NOMO-1 treated with DMSO at 0.1 percent for 48 hours (cell line): ENCODE measurements around the gene FOXO3B.
"Not testable (repeated sequence)": the region's sequence is repeated elsewhere in the genome, so short reads cannot be mapped to it uniquely, and the experiment has no call there.

ENCODE experiments used
- DNase-seq: peaks from one replicate; lab custom pipeline; 2025; ENCODE audit not compliant: unreplicated experiment; lab: John Stamatoyannopoulos, UW

FOXO3B gene

GRCh38 chr17:18681767-18682571 lies at the start of gene FOXO3B:
Gene FOXO3B (minus strand): TSS chr17:18682314. CDS start chr17:18681651, 663 bp downstream.
- DNase-seq, result peak; percentile 72

- not testable (repeated sequence) for DNase-seq
Observed at GRCh38 chr17:18723509-18723908, 41.4 kb upstream of the FOXO3B start.

GRCh38 chr17:18722612-18723011 lies 40.5 kb upstream of the FOXO3B start:
- not testable (repeated sequence) for DNase-seq

GRCh38 chr17:18721775-18722547 lies 39.8 kb upstream of the FOXO3B start:
- not testable (repeated sequence) for DNase-seq

GRCh38 chr17:18719428-18720110 lies 37.5 kb upstream of the FOXO3B start:
- DNase-seq, result not testable (repeated sequence)

- not testable (repeated sequence) for DNase-seq
Observed at GRCh38 chr17:18718643-18719427, 36.7 kb upstream of the FOXO3B start.

GRCh38 chr17:18712354-18712999 lies 30.4 kb upstream of the FOXO3B start:
- DNase-seq, result peak; percentile 9

- DNase-seq, result not testable (repeated sequence)
Observed at GRCh38 chr17:18708215-18708614, 26.1 kb upstream of the FOXO3B start.

- not testable (repeated sequence) for DNase-seq
Observed at GRCh38 chr17:18705955-18706354, 23.8 kb upstream of the FOXO3B start.

- DNase-seq, result not testable (repeated sequence)
Observed at GRCh38 chr17:18698473-18699103, 16.5 kb upstream of the FOXO3B start.

- DNase-seq, result not testable (repeated sequence)
Observed at GRCh38 chr17:18695143-18695542, 13.0 kb upstream of the FOXO3B start.

GRCh38 chr17:18682668-18683067 lies 554 bp upstream of the FOXO3B start:
- not testable (repeated sequence) for DNase-seq

- not testable (repeated sequence) for DNase-seq
Observed at GRCh38 chr17:18677381-18677780, 4.7 kb downstream of the FOXO3B start.

- DNase-seq, result not testable (repeated sequence)
Observed at GRCh38 chr17:18676928-18677327, 5.2 kb downstream of the FOXO3B start.

- DNase-seq, result not testable (repeated sequence)
Observed at GRCh38 chr17:18672395-18673227, 9.5 kb downstream of the FOXO3B start.

GRCh38 chr17:18668625-18669024 lies 13.5 kb downstream of the FOXO3B start:
- not testable (repeated sequence) for DNase-seq

- not testable (repeated sequence) for DNase-seq
Observed at GRCh38 chr17:18667535-18667934, 14.6 kb downstream of the FOXO3B start.

GRCh38 chr17:18666326-18666725 lies 15.8 kb downstream of the FOXO3B start:
- DNase-seq, result not testable (repeated sequence)
